OCI-LY3 (cell line): ENCODE results near the gene PIBF1.

Experiments
- EZH2phosphoT487 ChIP-seq: fragments of 200-600 bp; shearing (Covaris generic); IDR thresholded peaks from 2 replicates; pipeline ENCODE4 v1.6.1; 2018; ENCODE audit warnings: antibody characterized with exemption, mixed run types, low read depth
- TF ChIP-seq, protein P1 (sequence below): fragments of 200-600, 300-600 bp; sonication (generic); IDR thresholded peaks from 2 replicates; pipeline ENCODE4 v1.5.1; 2014; ENCODE audit warnings: antibody characterized with exemption, low read length, low read depth

DNA sequence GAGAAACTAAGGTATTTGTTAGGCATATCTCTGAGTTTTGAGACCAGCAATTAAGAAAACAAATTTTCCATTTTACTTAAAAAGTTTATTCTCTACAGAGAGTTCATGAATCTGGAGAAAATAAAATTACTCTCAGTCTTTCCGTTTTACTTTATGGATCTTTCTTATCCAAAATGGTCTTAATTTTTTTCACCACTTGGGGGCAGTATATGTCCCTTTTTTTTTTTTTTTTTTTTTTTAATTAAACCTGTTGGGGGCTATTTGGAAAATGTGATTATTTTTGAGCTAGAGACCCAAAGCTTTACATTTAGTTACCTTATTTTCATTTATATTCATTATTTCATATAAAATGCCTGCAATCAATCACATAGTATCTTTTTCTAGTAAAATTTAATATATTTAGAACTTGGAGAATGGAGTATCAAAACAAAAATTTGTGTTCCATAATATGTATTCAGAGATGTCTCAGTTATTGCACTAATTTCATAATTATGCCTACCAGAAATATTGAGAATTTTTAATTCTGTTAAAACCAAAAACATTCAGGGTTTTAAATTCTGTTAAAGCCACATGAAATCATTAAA lies 27.1 kb downstream of the PIBF1 start:
- TF ChIP-seq, protein P1, sequence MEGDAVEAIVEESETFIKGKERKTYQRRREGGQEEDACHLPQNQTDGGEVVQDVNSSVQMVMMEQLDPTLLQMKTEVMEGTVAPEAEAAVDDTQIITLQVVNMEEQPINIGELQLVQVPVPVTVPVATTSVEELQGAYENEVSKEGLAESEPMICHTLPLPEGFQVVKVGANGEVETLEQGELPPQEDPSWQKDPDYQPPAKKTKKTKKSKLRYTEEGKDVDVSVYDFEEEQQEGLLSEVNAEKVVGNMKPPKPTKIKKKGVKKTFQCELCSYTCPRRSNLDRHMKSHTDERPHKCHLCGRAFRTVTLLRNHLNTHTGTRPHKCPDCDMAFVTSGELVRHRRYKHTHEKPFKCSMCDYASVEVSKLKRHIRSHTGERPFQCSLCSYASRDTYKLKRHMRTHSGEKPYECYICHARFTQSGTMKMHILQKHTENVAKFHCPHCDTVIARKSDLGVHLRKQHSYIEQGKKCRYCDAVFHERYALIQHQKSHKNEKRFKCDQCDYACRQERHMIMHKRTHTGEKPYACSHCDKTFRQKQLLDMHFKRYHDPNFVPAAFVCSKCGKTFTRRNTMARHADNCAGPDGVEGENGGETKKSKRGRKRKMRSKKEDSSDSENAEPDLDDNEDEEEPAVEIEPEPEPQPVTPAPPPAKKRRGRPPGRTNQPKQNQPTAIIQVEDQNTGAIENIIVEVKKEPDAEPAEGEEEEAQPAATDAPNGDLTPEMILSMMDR = peak; percentile 51; the same call in 1 of the 2 replicates
- no peak for TF ChIP-seq EZH2phosphoT487
